ENCODE results near the gene DDX10. TPM values are rescaled to one million over a fixed set of nuclear protein-coding genes. Genes with fewer than 3 reads are reported as not detected.

The DDX10 gene
- total and polyA plus RNA-seq, 4 donors, result 8.0 to 11.8 (median 9.0) TPM

- TF ChIP-seq RXRA (IDR thresholded peaks at IDR 0.05), result no peak
- TF ChIP-seq HNF4G (IDR thresholded peaks at IDR 0.05), result no peak
- TF ChIP-seq FOXA1 (IDR thresholded peaks at IDR 0.05), result no peak
- TF ChIP-seq ATF3 (IDR thresholded peaks at IDR 0.05), result no peak
- no peak for TF ChIP-seq TAF1 (conservative IDR thresholded peaks at IDR 0.05)
- TF ChIP-seq CTCF (IDR thresholded peaks at IDR 0.05; ENCODE audit: low read depth, low read length, missing input control), result no peak
- no peak for TF ChIP-seq MAX (IDR thresholded peaks at IDR 0.05)
- TF ChIP-seq REST (IDR thresholded peaks at IDR 0.05), result no peak
- TF ChIP-seq NR2F2 (IDR thresholded peaks at IDR 0.05), result no peak
- no peak for TF ChIP-seq EGR1 (IDR thresholded peaks at IDR 0.05; ENCODE audit: low read depth in 2 of 2)
- Histone ChIP-seq H3K4me3 (ENCODE audit: low read depth in 1 of 3, low read length in 3 of 3) (no peak overlapping the region), H3K4me1 (ENCODE audit: control insufficient read depth in 4 of 4, insufficient read depth in 4 of 4, low read length in 3 of 4) (no peaks in the 10 kb centered on the region), H3K27me3 (ENCODE audit: control insufficient read depth in 4 of 4, insufficient read depth in 4 of 4, low read length in 3 of 4) (no peaks in the 10 kb centered on the region), H3K27ac (ENCODE audit: low read depth in 1 of 2, low read length in 2 of 2) (no peak overlapping the region), H3K9me3 (ENCODE audit: control insufficient read depth in 4 of 4, low read length in 3 of 4) (no peaks in the 10 kb centered on the region), H3K36me3 (ENCODE audit: control insufficient read depth in 4 of 4, insufficient read depth in 3 of 4, low read depth in 1 of 4, low read length in 3 of 4) (no peaks in the 10 kb centered on the region), H3K9ac (ENCODE audit: low read depth in 1 of 2, low read length in 2 of 2) (no peak overlapping the region)
- 87% methylated on average over 4 of the region's 4 CpGs for WGBS
- DNase-seq (ENCODE audit: low spot score), result no peak
Observed at GRCh38 chr11:108751444-108751843, 86.6 kb downstream of the DDX10 start.

- DNase-seq (ENCODE audit: low spot score), result no peak
- no peaks in the 10 kb centered on the region for H3K9me3 ChIP-seq (ENCODE audit: control insufficient read depth in 4 of 4, low read length in 3 of 4)
- no peaks in the 10 kb centered on the region for H3K27me3 ChIP-seq (ENCODE audit: control insufficient read depth in 4 of 4, insufficient read depth in 4 of 4, low read length in 3 of 4)
- no peak overlapping the region for H3K9ac ChIP-seq (ENCODE audit: low read depth in 1 of 2, low read length in 2 of 2)
- H3K4me1 ChIP-seq (ENCODE audit: control insufficient read depth in 4 of 4, insufficient read depth in 4 of 4, low read length in 3 of 4), result no peaks in the 10 kb centered on the region
- no peaks in the 10 kb centered on the region for H3K36me3 ChIP-seq (ENCODE audit: control insufficient read depth in 4 of 4, insufficient read depth in 3 of 4, low read depth in 1 of 4, low read length in 3 of 4)
- no peak overlapping the region for H3K4me3 ChIP-seq (ENCODE audit: low read depth in 1 of 3, low read length in 3 of 3)
- no peak overlapping the region for H3K27ac ChIP-seq (ENCODE audit: low read depth in 1 of 2, low read length in 2 of 2)
- no peak for TF ChIP-seq RXRA (IDR thresholded peaks at IDR 0.05)
- no peak for TF ChIP-seq FOXA2 (IDR thresholded peaks at IDR 0.05)
- TF ChIP-seq HNF4G (IDR thresholded peaks at IDR 0.05), result no peak
- no peak for TF ChIP-seq ZBTB33 (IDR thresholded peaks at IDR 0.05)
- TF ChIP-seq ATF3 (IDR thresholded peaks at IDR 0.05), result no peak
- TF ChIP-seq MAX (IDR thresholded peaks at IDR 0.05), result no peak
- TF ChIP-seq NR2F2 (IDR thresholded peaks at IDR 0.05), result no peak
- no peak for TF ChIP-seq YY1 (IDR thresholded peaks at IDR 0.05)
- TF ChIP-seq EGR1 (IDR thresholded peaks at IDR 0.05; ENCODE audit: low read depth in 2 of 2), result no peak
- no peak for TF ChIP-seq TAF1 (conservative IDR thresholded peaks at IDR 0.05)
- no peak for TF ChIP-seq SP1 (IDR thresholded peaks at IDR 0.05)
- TF ChIP-seq RAD21 (IDR thresholded peaks at IDR 0.05), result no peak
- TF ChIP-seq FOXA1 (IDR thresholded peaks at IDR 0.05), result no peak
- TF ChIP-seq HNF4A (conservative IDR thresholded peaks at IDR 0.05), result no peak
- TF ChIP-seq JUND (IDR thresholded peaks at IDR 0.05), result no peak
- no peak for TF ChIP-seq CTCF (IDR thresholded peaks at IDR 0.05; ENCODE audit: low read depth, low read length, missing input control)
- no peak for TF ChIP-seq GABPA (IDR thresholded peaks at IDR 0.05 in 1 of 2, conservative IDR thresholded peaks at IDR 0.05 in 1 of 2)
Observed at GRCh38 chr11:108752297-108752751, 87.5 kb downstream of the DDX10 start.
